Fibroblast of skin of left biceps (primary cell): ENCODE results near the gene ADGRL4.
"Not testable (repeated sequence)": the region's sequence is repeated elsewhere in the genome, so short reads cannot be mapped to it uniquely, and the experiment has no call there.

Experiments used
- DNase-seq, 2 experiments: peaks; one replicate each; pipeline ENCODE4 v3.0.0-alpha.2; 2013; ENCODE audit warnings: low read depth in 2 of 2

The ADGRL4 gene

GRCh38 chr1:78918157-78918556 lies 88.4 kb downstream of the ADGRL4 start:
- DNase-seq = no peak

GRCh38 chr1:78916986-78917385 lies 89.5 kb downstream of the ADGRL4 start:
- no peak for DNase-seq

- DNase-seq = no peak
Observed at GRCh38 chr1:78913950-78914349, 92.6 kb downstream of the ADGRL4 start.

- DNase-seq = no peak
Observed at GRCh38 chr1:78911956-78912880, 94.3 kb downstream of the ADGRL4 start.

DNA sequence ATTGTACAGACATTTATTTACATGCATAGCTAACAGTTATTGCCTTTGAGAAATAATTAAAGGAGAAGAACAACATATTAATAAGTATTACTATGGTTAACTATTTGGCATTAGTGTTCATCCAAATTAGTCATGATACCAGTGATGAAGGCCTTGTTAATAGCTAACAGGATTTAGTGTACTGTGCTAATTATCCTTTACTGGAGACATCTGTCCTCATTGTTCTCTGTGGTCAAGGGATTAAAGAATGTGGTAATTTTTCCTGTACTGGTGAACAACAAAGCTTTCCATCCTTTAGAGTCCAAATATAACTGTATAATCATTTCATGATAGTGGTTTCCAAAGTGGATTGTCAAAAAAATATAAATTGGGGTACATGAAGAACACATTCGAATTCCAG lies 103.9 kb downstream of the ADGRL4 start:
- no peak for DNase-seq

GRCh38 chr1:78894811-78895210 lies 111.7 kb downstream of the ADGRL4 start:
- no peak for DNase-seq

GRCh38 chr1:78892260-78892840 lies 114.2 kb downstream of the ADGRL4 start:
- peak; percentile 19 to 32 for DNase-seq

GRCh38 chr1:78887458-78887857 lies 119.1 kb downstream of the ADGRL4 start:
- no peak for DNase-seq

DNA sequence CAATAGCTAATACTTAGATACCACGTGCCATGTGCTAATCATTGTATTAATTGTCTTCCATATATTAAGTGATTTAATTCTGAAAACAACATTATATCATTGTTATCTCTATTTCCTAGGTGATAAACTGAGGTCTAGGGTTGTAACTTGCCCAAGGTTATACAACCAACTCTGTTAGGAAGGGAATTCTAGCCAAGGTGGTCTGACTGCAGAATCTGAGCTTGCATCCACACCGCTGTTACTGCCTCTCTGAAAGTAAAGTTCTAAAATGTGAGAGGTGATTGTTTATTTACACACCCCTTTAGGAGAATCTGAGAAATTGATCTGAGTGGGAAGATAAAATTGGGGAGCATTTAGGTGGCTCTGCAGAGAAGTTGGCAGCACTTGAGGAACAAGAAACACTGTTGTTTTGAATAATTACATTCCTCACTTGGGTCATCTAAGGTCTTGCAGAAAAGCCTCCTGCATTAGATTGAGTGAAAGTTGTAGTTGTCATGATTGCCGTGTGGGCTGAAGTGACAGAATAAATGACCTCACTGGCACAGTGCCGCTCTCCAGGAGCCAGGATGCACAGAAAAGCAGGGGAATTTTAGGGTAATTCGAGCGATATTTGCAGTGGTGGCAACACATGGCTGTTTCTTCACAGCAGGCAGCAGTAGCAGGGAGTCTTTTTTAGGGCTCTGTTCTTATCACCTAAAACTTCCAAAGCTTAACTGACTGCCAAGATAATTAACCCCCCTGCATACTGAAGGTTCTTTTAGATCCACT lies 121.7 kb downstream of the ADGRL4 start:
- peak; percentile 3 to 9 for DNase-seq

DNA sequence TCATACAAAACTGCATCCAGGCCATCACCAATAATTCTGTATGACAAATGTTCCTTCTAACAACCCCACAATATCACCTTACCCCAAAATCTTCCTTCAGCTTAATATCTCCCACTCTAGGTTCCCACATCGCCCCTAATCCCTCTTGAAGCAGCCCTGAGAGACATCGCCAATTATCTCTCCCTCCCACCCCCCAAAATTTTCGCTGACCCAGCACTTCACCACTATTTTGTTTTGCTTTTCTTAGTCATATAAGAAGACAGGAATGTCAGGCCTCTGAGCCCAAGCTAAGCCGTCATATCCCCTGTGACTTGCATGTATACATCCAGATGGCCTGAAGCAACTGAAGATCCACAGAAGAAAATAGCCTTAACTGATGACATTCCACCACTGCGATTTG lies 126.3 kb downstream of the ADGRL4 start:
- no peak for DNase-seq

DNA sequence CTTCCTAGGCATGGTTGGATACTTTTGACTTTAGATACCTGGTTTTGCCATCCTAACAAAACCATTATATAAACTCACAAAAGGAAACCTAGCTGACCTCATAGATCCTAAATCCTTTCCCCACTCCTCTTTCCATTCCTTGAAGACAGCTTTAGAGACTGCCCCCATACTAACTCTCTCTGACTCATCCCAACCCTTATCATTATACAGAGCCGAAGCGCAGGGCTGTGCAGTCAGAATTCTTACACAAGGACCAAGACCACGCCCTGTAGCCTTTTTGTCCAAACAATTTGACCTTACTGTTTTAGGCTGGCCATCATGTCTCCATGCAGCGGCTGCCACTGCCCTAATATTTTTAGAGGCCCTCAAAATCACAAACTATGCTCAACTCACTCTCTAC lies 130.5 kb downstream of the ADGRL4 start:
- not testable (repeated sequence) for DNase-seq

DNA sequence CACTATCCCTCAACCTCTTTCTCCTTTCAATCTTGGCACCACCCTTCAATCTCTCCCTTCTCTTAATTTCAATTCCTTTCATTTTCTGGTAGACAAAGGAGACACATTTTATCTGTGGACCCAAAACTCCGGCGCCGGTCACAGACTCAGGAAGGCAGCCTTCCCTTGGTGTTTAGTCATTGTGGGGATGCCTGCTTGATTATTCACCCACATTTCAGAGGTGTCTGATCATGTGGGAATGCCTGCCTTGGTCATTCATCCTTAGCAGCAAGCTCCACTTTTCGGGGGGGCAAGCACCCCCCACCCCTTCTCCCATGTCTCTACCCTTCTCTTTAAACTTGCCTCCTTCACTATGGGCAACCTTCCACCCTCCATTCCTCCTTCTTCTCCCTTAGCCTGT lies 133.7 kb downstream of the ADGRL4 start:
- DNase-seq = peak; percentile 6 to 7

DNA sequence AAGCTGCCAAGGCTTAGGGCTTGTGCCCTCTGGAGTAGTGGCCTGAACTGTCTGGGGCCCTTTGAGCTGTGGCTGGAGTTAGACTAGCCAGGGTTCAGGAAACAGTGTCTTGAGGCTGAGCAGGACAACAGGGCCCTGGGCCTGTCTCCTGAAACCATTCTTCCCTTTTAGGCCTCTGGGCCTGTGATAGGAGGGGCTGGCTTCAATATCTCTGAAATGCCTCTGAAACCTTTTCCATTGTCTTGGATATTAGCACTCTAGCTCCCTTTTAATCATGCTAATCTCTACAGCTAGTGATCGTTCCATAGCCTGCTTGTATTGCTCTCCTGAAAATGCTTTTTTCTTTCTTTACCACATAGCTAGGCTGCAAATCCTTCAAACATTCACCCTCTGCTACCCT lies 135.3 kb downstream of the ADGRL4 start:
- DNase-seq = no peak

- DNase-seq = no peak
Observed at GRCh38 chr1:78869136-78869535, 137.4 kb downstream of the ADGRL4 start.

DNA sequence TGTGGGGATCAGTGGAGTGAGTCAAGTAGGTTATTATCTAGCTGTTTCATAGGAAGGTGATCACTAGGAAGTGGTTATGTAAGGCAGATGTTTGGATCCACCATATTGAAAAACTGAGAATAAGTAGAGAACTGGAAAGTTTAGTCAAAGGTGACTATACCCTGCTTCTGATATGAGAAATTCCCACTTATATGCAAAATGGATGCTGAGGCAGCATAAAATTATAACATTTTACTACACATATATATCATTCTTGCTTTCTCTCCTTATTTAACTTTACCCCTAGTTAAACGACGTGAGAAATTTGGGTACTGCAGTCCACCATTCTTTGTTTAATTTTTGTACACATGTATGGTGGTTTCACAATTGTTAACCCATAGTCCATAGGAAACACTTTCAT lies 142.4 kb downstream of the ADGRL4 start:
- no peak for DNase-seq

- DNase-seq = no peak
Observed at GRCh38 chr1:78856096-78856495, 150.4 kb downstream of the ADGRL4 start.

DNA sequence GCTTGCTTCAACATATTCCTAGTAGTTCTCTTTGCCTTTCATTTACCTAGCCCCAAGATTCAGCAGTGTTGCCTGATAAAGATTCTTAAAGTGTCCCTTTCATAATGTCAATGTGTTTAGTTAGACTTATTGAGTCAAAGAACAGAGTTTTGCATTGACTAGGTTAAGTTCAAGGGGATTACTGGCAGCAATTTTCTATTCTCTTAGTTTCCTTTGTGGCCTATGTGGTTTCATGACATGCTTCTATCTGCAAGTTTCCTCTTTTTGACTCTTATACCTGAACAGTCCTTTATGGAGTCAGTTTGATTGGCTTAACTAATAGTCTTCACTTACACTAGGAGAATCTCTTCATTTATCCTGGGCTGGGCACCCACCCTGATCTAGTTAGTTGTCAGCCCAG lies 151.3 kb downstream of the ADGRL4 start:
- DNase-seq = no peak

DNA sequence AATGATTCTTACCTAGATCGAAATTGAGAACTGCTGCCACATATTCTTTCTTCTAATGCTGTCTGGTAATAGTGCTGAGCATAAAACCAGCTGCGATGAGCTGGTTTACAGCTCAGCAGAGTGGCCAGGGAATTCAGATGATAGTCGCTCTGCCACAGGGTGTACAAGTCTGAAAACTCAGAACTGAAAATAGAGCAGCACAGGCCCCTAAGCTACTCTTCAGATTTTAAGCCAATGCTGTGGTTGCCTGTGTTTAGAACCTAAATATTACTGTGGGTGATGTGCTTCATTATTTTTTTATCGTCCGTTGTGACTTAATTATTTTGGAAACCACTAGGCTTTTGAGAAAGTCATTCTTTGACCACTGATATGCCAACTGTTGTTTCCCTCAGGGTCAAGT lies 152.0 kb downstream of the ADGRL4 start:
- no peak for DNase-seq

GRCh38 chr1:78843546-78843945 lies 163.0 kb downstream of the ADGRL4 start:
- DNase-seq = no peak

DNA sequence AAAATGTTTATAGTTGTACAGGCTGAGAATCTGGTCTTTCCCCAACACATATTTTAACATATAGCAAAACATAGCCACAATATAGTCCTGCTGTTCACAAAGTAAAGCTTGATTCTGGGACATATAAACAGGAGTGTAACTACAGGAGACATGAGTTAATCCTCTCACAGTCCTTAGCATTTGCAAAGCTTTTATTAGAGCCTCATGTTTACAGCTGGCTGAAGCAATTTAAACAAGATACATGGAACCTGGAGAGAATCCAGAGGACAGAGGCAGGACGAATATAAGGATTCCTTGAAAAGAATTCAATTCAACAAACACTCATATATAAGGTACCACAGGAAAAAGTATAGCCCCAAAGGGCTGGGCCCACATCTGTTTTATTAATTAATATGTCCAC lies 163.4 kb downstream of the ADGRL4 start:
- DNase-seq = peak in 1 of 2 experiments; percentile 15

DNA sequence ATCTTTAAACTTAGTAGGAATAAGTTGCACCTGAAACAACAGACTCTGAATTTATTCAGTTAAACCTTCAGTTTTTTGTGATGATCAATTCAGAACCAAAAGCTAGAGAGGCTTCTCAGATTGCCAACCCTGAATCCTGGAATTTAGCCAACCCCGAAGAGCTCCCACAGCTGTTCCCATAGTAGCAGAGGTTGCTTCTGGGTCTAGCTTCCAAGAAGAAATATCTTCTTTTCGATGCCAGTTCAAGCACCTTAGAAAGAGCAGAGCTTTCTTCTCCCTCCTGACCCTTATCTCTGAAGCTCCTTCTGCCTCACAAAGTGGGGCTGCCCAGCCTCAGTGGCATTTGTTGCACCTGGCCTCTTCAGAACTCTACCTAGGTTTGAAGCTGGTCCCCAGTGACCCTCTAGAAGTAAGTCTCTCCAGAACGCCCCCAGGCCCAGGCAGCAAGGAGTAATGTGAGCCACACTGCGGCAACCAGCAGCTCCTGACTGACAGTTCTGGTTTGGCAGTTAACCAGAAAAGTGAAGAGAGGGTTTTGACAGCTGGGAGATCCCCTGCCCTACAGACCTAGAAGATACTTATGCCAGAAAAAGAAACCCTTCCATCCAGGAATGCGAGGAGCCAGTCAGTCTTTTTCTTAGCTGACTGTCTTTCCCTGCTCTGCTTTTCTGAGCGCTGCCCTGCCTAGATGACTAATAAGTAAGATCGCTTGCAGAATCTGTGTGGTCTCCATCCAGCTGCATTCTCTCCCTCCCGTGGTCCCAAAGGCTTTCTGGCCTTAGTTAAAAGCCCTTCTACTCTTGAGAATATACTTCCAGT lies 165.9 kb downstream of the ADGRL4 start:
- DNase-seq = peak; percentile 64 to 73
